CD4-positive, alpha-beta T cell treated with Interleukin-15 for 4 hours (primary cell): ENCODE data around the gene DYNC1H1.

Experiments used
- DNase-seq: peaks from one replicate; pipeline ENCODE4 v3.0.0-alpha.2; 2020; ENCODE audit warnings: low spot score

DYNC1H1 gene

DNA sequence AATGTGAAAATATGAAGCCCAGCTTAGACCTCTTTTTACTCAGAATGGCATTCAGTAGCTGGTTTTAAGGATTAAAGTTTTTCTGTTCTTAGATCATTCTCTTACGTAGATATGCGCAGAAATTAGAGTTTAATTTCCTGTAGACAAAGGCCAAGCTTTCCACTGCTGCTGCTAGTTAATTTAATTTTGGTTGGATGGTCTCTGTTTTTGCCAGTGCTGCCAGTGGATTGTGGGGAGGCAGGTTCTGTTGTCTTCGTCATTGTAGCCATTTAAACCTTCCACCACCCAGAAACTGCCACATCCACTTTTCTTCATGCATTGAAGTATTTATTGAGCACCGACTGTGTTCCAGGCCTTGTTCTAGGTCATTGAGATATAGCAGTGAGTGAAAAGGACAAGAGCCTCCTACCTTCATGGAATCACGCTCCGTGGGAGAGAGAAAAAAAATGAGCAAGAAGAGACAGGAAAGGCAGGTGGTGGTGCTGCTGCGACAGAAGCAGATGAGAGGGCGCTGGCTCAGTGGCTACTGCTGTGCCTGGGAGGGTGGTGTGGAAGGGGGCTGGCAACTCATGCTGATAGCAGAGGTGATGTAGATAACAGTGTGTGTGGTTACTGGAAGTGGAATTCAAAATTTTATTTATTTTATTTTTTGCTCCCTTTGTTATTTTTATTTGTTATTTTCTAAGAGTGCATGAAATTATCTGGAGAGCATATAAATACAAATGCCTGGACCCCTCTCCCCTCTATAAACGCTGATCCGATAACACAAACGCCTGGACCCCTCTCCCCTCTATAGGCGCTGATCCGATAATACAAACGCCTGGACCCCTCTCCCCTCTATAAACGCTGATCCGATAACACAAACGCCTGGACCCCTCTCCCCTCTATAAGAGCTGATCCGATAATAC lies 33.3 kb downstream of the DYNC1H1 start:
- DNase-seq: no peak

- DNase-seq: no peak
Observed at GRCh38 chr14:102000902-102001301, 36.5 kb downstream of the DYNC1H1 start.

DNA sequence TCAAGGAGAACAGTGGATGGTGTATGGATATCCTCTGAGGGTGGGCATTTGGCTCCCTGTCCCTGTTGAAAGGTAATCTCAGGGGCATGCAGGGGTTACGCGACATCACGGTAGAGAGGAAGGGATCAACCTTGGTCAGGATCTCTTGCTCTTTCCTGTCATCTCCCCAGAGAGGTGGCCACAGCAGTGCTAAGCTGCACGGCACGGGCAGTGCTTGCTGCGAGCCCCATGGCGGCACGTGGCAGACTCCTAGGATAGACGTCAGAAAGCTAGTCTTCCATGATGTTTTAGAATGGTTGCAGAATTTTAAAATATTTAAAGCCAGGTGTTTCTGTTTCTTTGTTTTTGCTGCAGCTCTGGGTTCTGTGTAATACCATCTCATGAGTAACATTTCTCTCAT lies 41.0 kb downstream of the DYNC1H1 start:
- no peak for DNase-seq

- DNase-seq: no peak
Observed at GRCh38 chr14:102007916-102008418, 43.6 kb downstream of the DYNC1H1 start.

DNA sequence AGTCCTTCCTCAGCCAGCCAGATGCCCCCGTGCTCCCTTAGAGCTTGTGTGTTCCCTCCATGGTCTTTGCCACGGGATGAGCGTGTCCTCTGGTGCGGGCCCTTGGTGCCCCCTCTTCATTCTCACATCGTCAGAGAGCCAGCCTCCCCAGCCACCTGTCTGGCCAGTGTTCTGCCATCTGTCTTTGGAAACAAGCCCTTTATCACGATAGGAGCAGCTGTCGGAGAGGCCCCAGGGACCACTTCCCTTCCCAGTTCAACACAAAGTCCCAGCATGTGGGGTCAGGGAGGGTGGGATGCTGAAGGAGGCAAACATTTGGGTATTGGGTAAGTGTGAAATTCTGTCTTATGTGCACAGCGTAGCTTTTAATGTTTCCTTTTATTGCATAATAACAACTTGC lies 44.5 kb downstream of the DYNC1H1 start:
- no peak for DNase-seq

DNA sequence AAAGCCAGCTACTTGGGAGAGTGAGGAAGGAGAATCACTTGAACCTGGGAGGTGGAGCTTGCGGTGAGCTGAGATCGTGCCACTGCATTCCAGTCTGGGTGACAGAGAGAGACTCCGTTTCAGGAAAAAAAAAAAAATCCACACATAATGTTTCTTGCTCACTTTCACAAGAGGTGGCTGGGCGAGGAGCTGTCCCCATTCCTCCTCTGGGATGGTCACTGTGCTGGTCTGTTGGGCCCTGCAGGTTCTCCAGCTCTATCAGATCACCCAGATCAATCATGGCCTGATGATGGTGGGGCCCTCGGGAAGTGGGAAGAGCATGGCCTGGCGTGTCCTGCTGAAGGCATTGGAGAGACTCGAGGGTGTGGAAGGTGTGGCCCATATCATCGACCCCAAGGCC lies 47.3 kb downstream of the DYNC1H1 start:
- DNase-seq: no peak

GRCh38 chr14:102012336-102012735 lies 48.0 kb downstream of the DYNC1H1 start:
- DNase-seq: no peak

DNA sequence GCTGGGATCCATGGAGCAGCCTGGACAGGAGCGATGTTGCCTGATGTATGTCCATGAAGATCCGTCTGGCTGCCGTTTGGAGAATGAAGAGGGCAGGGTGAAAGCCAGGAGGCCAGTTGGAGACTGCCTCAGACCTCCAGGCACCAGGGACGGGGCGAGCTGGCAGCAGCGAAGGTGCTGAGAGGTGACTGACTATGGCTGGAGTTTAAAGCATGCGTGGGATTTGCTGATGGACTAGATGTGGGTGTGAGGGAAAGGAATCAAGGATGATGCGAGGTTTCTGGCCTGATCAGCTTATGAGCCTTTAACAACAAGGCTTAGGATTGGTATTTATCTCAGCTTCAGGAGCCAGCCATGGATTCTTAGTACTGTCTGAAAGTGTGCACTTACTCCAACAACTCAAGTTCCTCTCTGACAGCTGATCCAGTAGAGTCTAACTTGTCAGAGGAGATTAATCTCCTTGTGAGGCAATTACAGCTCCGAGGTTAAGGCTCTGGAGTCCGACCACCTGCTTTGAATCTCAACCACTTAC lies 49.4 kb downstream of the DYNC1H1 start:
- no peak for DNase-seq

GRCh38 chr14:102015045-102015685 lies 50.8 kb downstream of the DYNC1H1 start:
- DNase-seq: no peak

- no peak for DNase-seq
Observed at GRCh38 chr14:102015771-102016170, 51.4 kb downstream of the DYNC1H1 start.

DNA sequence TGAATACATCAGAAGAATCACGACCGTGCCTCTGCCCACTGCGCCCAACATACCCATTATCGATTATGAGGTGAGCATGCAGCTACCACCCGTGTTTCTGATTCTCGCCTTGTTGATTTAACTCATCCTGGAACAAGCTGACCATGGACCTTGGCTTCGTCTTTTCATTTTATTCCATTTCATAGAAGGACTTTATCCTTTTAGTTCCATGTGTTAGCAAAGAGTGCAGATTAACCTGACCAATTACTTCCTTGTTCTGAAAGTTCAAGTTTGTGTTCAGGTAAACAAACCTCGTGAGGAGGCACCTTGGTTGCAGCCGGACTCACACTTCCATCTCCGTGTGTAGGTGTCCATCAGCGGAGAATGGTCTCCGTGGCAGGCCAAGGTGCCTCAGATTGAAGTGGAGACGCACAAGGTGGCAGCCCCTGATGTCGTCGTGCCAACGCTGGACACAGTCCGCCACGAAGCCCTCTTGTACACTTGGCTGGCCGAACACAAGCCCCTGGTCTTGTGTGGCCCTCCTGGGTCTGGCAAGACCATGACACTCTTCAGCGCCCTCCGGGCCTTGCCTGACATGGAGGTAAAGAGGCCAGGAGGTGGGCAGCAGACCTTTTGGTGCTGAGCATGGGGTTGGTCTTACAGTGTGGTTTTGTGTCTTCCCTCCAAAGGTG lies 52.2 kb downstream of the DYNC1H1 start:
- no peak for DNase-seq

GRCh38 chr14:102018251-102018650 lies 53.9 kb downstream of the DYNC1H1 start:
- DNase-seq: no peak

GRCh38 chr14:102019006-102019540 lies 54.7 kb downstream of the DYNC1H1 start:
- no peak for DNase-seq

DNA sequence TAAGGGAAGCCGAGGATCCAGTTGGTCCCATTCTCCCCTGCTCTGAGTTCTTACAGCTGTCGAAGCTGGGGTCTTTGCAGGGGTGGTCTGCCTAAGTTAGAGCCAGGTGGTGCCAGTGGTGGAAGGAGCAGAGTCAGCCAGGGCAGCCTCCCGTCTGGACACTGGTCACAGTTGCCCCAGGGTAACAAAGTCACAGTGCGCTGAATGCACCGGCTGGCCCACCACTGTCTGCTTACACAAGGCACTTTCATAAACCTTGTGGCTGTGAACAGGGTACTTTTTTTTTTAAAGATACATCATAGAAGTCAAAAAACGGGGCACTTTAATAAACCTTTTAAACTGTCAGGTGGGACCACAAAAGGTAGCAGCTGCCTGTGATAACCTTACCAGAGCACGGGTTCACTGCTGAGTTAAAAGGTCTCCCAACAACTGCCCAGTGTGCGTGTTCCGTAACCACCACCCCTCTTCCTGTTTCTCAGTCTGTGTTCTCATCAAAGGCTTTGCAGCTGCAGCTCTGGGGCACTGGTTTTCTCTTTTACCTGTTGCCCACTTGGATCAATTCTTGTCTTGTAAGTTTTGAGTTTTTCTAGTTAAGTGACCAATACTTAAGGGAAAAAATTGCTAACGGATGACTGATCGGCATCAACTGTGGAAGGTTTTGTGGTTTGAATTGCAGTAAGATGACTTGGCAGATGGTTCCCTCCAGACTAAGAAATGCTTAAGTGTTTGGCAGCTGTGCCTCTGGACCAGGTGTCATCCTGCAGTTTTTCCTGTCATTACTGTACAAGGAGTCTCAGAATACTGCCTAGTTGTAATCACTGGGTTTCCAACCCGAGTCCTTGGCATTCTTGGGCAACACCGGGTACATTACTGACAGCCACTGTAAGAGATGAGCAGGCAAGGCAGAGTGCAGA lies 55.9 kb downstream of the DYNC1H1 start:
- peak; percentile 12 for DNase-seq

- DNase-seq: no peak
Observed at GRCh38 chr14:102026934-102027333, 62.6 kb downstream of the DYNC1H1 start.

DNA sequence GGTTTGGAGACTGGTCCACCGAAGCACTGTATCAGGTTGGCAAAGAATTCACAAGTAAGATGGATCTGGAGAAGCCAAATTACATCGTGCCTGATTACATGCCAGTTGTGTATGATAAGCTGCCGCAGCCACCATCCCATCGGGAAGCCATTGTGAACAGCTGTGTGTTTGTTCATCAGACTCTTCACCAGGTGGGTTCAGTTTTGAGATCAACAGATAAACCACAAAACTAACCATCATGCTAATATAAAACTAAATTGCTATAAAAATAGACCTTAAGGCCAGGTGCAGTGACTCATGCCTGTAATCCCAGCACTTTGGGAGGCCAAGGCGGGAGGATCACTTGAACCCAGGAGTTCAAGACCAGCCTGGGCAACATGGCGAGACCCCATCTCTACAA lies 63.6 kb downstream of the DYNC1H1 start:
- DNase-seq: no peak

- DNase-seq: no peak
Observed at GRCh38 chr14:102028733-102029132, 64.4 kb downstream of the DYNC1H1 start.

DNA sequence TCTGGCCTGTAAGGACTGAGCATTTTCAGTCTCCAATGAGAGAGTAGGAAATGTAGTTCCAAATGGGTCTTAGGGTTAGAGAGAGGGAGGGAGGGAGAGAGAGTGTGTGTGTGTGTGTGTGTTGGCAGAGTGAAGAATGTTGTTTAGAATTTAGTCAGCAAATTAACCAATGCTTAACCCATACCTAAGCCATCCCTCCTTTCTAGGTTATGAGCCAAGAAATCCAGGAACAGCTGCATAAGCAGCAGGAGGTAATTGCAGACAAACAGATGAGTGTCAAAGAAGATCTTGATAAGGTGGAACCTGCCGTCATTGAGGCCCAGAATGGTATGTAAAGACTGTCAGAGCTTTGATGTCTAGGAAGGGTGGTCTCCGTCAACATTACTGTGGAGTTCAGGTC lies 65.6 kb downstream of the DYNC1H1 start:
- no peak for DNase-seq

DNA sequence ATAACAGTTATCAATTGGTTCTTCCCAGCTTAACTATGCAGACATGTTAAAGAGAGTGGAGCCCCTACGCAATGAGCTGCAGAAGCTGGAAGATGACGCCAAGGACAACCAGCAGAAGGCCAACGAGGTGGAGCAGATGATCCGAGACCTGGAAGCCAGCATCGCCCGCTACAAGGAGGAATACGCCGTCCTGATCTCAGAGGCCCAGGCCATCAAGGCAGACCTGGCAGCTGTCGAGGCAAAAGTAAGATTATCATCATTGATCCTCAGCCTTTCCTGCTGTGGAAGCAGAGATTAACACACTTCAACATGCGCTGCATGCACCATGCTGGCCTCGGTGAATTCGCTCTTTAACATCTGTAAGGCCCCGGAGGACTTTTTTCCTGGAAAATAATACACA lies 68.9 kb downstream of the DYNC1H1 start:
- no peak for DNase-seq

DNA sequence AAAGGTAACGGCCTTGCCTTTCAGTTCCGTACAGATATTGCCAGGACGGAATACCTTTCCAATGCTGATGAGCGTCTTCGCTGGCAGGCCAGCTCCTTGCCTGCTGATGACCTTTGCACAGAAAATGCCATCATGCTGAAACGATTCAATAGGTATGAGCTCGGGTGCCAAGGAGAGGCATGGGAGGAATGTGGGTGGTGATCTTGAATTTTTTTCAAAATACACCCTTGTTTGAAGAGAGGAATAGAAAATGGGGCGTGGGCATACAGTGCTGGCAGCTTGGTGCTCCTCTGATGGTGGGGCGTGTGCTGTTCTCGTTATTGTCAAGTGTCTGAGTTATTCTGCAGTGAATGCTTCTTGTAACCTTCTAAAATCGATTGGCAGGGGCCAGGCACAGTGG lies 69.9 kb downstream of the DYNC1H1 start:
- no peak for DNase-seq

DNA sequence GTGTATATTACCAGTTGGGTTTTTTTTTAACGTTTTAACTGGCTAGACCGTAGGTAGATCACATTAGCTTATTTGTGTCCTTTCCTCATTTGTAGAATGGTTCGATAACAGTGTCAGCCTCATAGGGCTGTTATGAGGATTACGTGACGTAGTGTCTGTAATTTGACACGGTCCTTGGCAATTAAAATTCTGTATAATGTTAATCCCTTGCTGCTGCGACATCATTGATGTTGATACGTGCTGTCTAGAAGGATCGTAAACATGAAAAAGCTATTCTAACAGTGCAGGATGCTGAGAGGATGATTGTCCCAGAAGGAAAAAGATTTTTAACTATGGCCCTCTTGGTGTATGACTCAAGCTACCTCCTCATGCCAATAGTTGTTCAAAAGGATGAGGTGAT lies 71.5 kb downstream of the DYNC1H1 start:
- no peak for DNase-seq
